HG03460 (cell line): Measurements from ENCODE around the gene NFU1.
"Not testable (repeated sequence)": the region's sequence is repeated elsewhere in the genome, so short reads cannot be mapped to it uniquely, and the experiment has no call there.

Source experiments
- ATAC-seq: cut with Tn5 transposase; IDR thresholded peaks from one replicate; pipeline ENCODE4 v1.9.1; 2021; ENCODE audit not compliant: unreplicated experiment

NFU1 gene

GRCh38 chr2:69450735-69451416, 13.6 kb upstream of the NFU1 start:
- no peak for ATAC-seq

GRCh38 chr2:69449906-69450305, 12.7 kb upstream of the NFU1 start:
- ATAC-seq, result no peak

- not testable (repeated sequence) for ATAC-seq
These were observed 6.4 kb upstream of the NFU1 start for GRCh38 chr2:69443673-69444072.

- not testable (repeated sequence) for ATAC-seq
These were observed 2.3 kb upstream of the NFU1 start for GRCh38 chr2:69439499-69439898.

- no peak for ATAC-seq
These were observed 1.3 kb upstream of the NFU1 start for GRCh38 chr2:69438580-69438979.

- ATAC-seq, result no peak
These were observed 518 bp upstream of the NFU1 start for GRCh38 chr2:69437751-69438154.

- ATAC-seq, result no peak
These were observed 668 bp downstream of the NFU1 start for GRCh38 chr2:69436596-69436937.

GRCh38 chr2:69434753-69435152, 2.5 kb downstream of the NFU1 start:
- no peak for ATAC-seq

GRCh38 chr2:69429491-69430183, 7.6 kb downstream of the NFU1 start:
- no peak for ATAC-seq

GRCh38 chr2:69428981-69429380, 8.3 kb downstream of the NFU1 start:
- no peak for ATAC-seq

- ATAC-seq, result no peak
These were observed 12.8 kb downstream of the NFU1 start for GRCh38 chr2:69424419-69424818.

GRCh38 chr2:69422198-69422597, 15.0 kb downstream of the NFU1 start:
- no peak for ATAC-seq

- not testable (repeated sequence) for ATAC-seq
These were observed 18.1 kb downstream of the NFU1 start for GRCh38 chr2:69419111-69419510.

GRCh38 chr2:69416147-69416546, 21.1 kb downstream of the NFU1 start:
- no peak for ATAC-seq

- no peak for ATAC-seq
These were observed 26.1 kb downstream of the NFU1 start for GRCh38 chr2:69411120-69411519.

GRCh38 chr2:69405306-69405705, 31.9 kb downstream of the NFU1 start:
- ATAC-seq, result no peak

GRCh38 chr2:69400121-69400520, 37.1 kb downstream of the NFU1 start:
- no peak for ATAC-seq

- no peak for ATAC-seq
These were observed 40.0 kb downstream of the NFU1 start for GRCh38 chr2:69397234-69397633.

- no peak for ATAC-seq
These were observed 41.4 kb downstream of the NFU1 start for GRCh38 chr2:69395866-69396265.

GRCh38 chr2:69393963-69394362, 43.3 kb downstream of the NFU1 start:
- ATAC-seq, result no peak

- ATAC-seq, result no peak
These were observed 46.8 kb downstream of the NFU1 start for GRCh38 chr2:69390471-69390870.

- ATAC-seq, result no peak
These were observed 47.2 kb downstream of the NFU1 start for GRCh38 chr2:69390001-69390400.

- no peak for ATAC-seq
These were observed 48.0 kb downstream of the NFU1 start for GRCh38 chr2:69389271-69389670.
